GM18508 (cell line): ENCODE results near the gene VCAN.

Experiments
- ATAC-seq: cut with Tn5 transposase; IDR thresholded peaks from one replicate; pipeline ENCODE4 v1.9.1; 2021; ENCODE audit warnings: moderate number of reproducible peaks; ENCODE audit not compliant: insufficient read depth, unreplicated experiment

Gene VCAN

GRCh38 chr5:83556190-83556589, 84.6 kb downstream of the VCAN start:
- ATAC-seq = peak; percentile 95

- no peak for ATAC-seq
Measured at GRCh38 chr5:83559118-83559785, 87.7 kb downstream of the VCAN start.

- no peak for ATAC-seq
Measured at GRCh38 chr5:83562071-83562606, 90.6 kb downstream of the VCAN start.

GRCh38 chr5:83562791-83563557, 91.4 kb downstream of the VCAN start:
- no peak for ATAC-seq

GRCh38 chr5:83563631-83564030, 92.1 kb downstream of the VCAN start:
- no peak for ATAC-seq

GRCh38 chr5:83564069-83564749, 92.7 kb downstream of the VCAN start:
- ATAC-seq = peak; percentile 70

GRCh38 chr5:83567741-83568140, 96.2 kb downstream of the VCAN start:
- no peak for ATAC-seq

- ATAC-seq = no peak
Measured at GRCh38 chr5:83568186-83568585, 96.6 kb downstream of the VCAN start.

GRCh38 chr5:83570916-83571315, 99.4 kb downstream of the VCAN start:
- no peak for ATAC-seq

- no peak for ATAC-seq
Measured at GRCh38 chr5:83572271-83572670, 100.7 kb downstream of the VCAN start.

GRCh38 chr5:83576341-83576740, 104.8 kb downstream of the VCAN start:
- ATAC-seq = no peak

GRCh38 chr5:83577036-83577636, 105.6 kb downstream of the VCAN start:
- no peak for ATAC-seq

GRCh38 chr5:83583859-83584258, 112.3 kb downstream of the VCAN start:
- ATAC-seq = no peak

- no peak for ATAC-seq
Measured at GRCh38 chr5:83586874-83587776, 115.6 kb downstream of the VCAN start.

GRCh38 chr5:83589786-83590185, 118.2 kb downstream of the VCAN start:
- no peak for ATAC-seq

GRCh38 chr5:83590966-83591365, 119.4 kb downstream of the VCAN start:
- no peak for ATAC-seq

GRCh38 chr5:83595217-83595616, 123.7 kb downstream of the VCAN start:
- ATAC-seq = no peak

GRCh38 chr5:83608122-83608521, 136.6 kb downstream of the VCAN start:
- no peak for ATAC-seq

- no peak for ATAC-seq
Measured at GRCh38 chr5:83614841-83615240, 143.3 kb downstream of the VCAN start.

GRCh38 chr5:83628360-83628759, 156.8 kb downstream of the VCAN start:
- ATAC-seq = no peak
